Gastroesophageal sphincter (tissue), 3 donors: Measurements from ENCODE around the gene RAB35.

Source experiments
- EP300 ChIP-seq: sonication (generic); formaldehyde crosslinking; IDR thresholded peaks from one replicate; pipeline ENCODE4 v1.6.1; 2017; ENCODE audit warnings: antibody characterized with exemption, mild to moderate bottlenecking
- POLR2A ChIP-seq, 2 donors: fragments of 450-650 bp; IDR thresholded peaks; one replicate each; pipeline ENCODE4 v1.6.1; 2017; ENCODE audit warnings: antibody characterized with exemption in 2 of 2, mild to moderate bottlenecking in 2 of 2, moderate library complexity in 1 of 2
- POLR2AphosphoS5 ChIP-seq: sonication (generic); formaldehyde crosslinking; IDR thresholded peaks from one replicate; pipeline ENCODE4 v1.6.1; 2017; ENCODE audit warnings: antibody characterized with exemption
- TF ChIP-seq, protein P1 (sequence below), 4 experiments: fragments of 200-600 bp in 2 of 4; fragments of 450-650 bp in 2 of 4; sonication (generic) in 1 of 4; IDR thresholded peaks; one replicate each; pipeline ENCODE4 v1.5.1; 2017 to 2019; ENCODE audit warnings: antibody characterized with exemption in 4 of 4, mild to moderate bottlenecking in 2 of 4, moderate library complexity in 2 of 4

DNA sequence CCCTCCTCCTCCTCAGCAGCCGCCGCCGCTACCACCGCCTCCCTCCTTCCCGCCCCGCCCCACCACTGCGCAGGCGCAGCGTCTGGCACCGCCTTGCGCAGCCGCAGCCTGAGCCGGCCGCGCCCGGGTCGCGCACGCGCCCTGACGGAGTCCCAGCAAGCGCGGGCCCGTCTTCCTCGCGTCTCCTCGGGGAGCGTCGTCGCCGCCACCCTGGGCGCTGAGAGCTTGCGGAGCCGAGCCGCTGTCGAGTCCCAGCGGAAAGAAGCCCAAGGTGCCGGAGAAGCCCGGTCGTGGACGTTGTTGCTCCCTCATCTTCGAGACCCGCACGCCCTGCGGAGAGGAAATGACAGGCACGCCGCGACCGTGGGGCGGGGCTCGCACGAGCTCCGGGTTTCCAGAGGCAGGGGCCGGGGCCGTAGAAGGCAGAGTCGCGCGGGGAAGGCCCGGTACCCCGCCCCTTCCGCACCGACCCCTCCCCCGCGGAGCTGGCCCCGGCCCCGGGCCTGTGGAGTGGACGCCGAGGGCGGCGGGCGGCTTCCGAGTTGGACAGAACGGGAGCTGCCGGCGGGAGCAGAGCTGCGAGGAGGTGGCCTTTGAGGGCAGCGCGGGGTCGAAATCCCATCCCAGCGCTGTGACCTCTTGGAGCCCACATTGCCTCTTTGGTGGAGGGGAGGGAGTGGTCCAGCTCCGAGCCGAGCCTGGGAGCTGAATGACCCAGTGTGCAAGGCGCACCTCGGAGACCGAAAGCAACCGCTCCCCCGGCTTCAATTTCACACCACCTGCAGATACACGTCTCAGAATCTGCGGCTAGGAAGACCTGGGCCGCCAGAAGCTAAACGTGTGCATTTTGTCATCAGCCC lies 469 bp upstream of the RAB35 start:
- TF ChIP-seq, protein P1, sequence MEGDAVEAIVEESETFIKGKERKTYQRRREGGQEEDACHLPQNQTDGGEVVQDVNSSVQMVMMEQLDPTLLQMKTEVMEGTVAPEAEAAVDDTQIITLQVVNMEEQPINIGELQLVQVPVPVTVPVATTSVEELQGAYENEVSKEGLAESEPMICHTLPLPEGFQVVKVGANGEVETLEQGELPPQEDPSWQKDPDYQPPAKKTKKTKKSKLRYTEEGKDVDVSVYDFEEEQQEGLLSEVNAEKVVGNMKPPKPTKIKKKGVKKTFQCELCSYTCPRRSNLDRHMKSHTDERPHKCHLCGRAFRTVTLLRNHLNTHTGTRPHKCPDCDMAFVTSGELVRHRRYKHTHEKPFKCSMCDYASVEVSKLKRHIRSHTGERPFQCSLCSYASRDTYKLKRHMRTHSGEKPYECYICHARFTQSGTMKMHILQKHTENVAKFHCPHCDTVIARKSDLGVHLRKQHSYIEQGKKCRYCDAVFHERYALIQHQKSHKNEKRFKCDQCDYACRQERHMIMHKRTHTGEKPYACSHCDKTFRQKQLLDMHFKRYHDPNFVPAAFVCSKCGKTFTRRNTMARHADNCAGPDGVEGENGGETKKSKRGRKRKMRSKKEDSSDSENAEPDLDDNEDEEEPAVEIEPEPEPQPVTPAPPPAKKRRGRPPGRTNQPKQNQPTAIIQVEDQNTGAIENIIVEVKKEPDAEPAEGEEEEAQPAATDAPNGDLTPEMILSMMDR (IDR thresholded peaks at IDR 0.05): no peak
- TF ChIP-seq POLR2A (IDR thresholded peaks at IDR 0.05): peak; percentile 77 to 81
- TF ChIP-seq EP300: no peak
- peak; percentile 74 for TF ChIP-seq POLR2AphosphoS5
